GM19023 (cell line): ENCODE measurements around the gene PRRT1.
"Not testable (repeated sequence)": the region's sequence is repeated elsewhere in the genome, so short reads cannot be mapped to it uniquely, and the experiment has no call there.

ENCODE experiments used
- ATAC-seq: cut with Tn5 transposase; IDR thresholded peaks from one replicate; pipeline ENCODE4 v1.9.1; 2021; ENCODE audit warnings: mild to moderate bottlenecking, moderate library complexity; ENCODE audit not compliant: unreplicated experiment

PRRT1 gene

GRCh38 chr6:32188381-32189068 is 36.8 kb upstream of the PRRT1 start:
- no peak for ATAC-seq

DNA sequence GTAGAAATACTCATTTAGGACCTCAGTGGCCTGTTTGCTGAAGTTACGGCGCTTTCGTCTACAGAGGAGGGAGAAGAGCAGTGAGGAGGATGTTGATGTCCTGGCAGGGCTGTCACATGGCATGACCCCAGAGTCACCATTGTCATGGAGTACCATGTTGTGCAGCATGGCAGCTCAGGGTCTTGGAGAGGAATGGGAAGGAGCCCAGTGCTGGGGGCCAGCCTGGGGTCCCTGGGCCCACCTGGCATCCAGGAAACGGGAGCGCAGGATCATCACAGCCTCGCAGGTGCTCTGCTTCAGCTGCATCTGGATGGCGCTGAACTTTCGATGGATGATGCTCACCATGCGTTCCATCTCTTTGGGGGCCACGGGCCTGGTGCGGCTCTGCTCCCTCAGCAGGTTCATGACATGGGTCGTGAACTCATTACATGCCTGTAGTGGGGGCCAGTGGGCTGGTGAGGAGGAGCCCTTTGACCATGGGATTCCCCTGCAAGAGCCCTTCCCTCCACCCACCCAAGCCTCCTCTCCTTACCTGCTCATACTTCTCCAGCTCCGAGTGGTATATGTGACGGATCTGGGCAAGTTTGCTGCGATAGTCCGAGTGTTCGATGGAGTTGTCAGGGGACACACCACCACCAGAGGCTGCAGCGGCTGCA is 36.1 kb upstream of the PRRT1 start:
- ATAC-seq, result not testable (repeated sequence)

DNA sequence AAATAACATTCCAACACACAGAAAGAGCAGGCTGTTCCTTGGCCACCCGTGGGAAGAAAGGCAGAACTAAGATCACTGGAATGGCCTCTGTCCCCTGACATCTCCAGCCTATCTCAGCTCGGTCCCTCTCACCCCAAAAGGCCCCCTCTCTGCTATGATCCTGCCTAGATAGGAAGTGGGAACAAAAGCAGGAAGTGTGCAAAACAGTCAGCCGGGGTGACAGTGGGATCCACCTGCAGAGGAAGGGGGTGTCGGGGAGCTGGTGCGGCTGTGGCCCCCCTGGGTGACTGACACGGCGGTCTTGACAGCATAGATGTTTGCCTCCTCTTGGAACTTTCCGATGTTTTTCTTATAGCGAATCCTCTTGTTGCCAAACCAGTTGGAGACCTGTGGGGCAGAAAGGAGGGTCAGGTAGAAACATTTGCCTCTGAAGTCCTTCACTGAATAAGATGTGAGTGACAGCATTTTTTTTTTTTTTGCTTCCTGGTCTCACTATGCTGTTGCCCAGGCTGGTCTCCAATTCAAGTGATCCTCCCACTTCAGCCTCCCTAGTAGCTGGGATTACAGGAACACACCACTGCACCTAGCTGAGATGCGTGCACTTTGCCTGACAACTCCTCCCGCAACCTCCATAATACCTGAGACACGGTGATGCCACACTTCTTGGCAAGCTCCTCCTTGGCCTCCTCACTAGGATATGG is 35.4 kb upstream of the PRRT1 start:
- ATAC-seq, result no peak

DNA sequence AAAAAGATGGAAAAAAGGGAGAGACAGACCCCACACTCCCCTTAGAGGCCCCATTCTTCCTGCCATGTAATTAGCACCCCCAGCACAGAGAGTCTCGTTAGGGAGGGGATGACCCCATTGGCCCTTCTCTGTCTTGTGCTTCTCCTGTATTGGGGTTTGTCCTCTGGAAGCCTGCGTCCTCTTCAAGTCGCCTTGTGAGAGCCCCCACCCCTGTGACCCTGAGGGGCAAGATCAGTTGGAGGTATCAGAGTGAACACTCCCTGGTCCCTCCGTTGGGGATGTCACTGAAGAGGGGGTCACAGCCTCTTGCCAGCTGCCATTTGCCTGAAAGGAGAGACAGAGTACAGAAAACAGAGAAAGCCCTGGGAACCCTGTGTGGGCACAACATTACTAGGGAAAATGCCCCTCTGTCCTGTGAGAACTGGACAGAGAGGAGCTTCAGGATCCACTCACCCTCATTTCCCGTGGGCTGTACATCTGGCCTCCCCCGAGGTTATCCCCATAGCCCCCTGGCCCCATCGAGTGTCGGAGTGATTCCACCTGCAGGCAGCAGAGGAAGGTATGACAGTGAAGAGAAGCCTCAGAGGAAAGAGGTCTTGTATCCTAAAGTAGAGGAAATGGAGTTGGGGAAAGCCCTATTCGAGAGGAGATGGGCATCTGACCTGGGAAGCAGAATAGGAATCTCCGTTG is 34.6 kb upstream of the PRRT1 start:
- not testable (repeated sequence) for ATAC-seq

DNA sequence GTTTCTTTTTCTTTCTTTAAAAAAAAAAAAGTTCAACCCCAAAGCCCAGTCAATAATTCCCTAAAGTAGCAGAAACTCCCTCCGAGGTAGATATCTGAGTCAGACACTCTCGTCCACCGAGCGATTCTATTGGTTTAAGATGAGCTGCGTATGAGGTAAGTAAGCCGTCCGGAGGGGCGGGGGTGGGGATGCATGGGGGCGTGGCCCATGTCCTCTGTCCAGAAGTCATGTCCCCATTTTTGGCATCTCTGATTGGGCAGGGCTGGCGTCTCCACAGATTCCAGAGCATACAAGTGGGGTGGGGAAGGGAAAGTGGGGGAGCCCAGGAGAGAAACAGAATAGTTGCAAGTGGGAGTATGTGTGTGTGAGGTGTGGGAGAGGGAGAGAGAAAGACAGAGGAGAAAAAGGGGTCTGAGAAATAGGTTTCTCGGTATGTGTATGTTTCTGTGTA is 34.0 kb upstream of the PRRT1 start:
- ATAC-seq, result not testable (repeated sequence)

GRCh38 chr6:32184084-32184640 is 32.4 kb upstream of the PRRT1 start, which contains the start of gene AGER:
TSS of gene AGER (minus strand) at chr6:32184253. CDS start at chr6:32184222, 31 bp downstream.
- no peak for ATAC-seq

- no peak for ATAC-seq
Measured at GRCh38 chr6:32183483-32184083, 31.8 kb upstream of the PRRT1 start.

DNA sequence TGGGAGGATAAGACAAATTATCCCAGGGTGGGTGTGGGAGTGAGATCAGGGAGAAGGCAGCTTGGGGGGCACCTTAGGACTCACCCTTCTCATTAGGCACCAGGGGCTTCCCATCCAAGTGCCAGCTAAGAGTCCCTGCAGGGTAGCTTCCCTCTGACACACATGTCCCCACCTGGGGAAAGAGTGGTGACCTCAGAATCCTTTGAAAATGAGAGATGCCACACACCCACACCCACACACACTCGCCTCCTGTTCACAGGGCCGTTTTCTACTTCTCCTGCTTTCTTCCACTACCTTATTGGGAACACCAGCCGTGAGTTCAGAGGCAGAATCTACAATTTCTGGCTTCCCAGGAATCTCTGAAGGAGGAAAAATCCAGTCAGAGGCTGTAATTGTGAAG is 31.3 kb upstream of the PRRT1 start:
- no peak for ATAC-seq

- ATAC-seq, result no peak
Measured at GRCh38 chr6:32182555-32182981, 30.8 kb upstream of the PRRT1 start.

- no peak for ATAC-seq
Measured at GRCh38 chr6:32181915-32182529, 30.3 kb upstream of the PRRT1 start.

GRCh38 chr6:32181148-32181702 is 29.5 kb upstream of the PRRT1 start:
- ATAC-seq, result no peak

- ATAC-seq, result no peak
Measured at GRCh38 chr6:32179766-32180405, 28.1 kb upstream of the PRRT1 start.

DNA sequence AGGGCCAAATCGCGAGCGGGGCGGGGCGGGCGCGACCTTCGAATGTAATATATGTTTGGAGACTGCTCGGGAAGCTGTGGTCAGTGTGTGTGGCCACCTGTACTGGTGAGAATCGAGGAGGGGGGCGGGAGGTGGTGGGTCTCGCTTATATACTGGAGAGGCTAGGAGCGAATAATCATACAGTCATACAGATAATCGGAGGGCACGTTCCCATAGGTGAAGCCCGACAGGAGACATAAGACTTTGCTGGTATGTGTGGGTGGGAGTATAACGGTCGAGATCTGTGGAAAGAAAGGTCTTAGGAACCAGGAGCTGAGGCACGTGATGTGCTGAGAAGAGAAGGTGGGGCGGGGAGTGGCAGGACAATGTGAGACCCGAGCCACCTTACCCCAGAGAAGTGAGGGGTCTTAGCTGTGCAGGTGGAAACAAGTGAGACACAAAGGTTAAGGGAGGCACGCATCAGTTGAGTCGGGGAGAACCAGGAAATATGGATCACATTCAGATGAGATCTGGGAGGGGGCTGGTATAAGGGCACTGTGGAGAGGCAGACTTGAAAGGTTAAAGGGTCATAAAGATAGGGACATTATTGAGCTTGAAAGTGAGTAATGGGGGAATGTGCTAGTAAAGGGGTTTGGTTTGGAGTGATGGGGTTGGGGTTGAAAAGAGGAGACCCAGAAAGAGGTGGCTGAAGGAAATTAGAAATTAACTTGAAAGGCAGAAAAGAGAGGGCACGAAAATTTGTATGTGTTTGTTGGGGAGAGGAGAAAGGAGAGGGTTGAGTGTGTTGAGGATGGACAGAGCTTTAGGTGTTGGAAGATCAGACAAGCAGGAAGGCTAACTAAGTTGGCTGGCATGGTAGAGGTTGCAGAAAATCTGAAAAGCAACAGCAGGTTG is 27.1 kb upstream of the PRRT1 start:
- no peak for ATAC-seq

DNA sequence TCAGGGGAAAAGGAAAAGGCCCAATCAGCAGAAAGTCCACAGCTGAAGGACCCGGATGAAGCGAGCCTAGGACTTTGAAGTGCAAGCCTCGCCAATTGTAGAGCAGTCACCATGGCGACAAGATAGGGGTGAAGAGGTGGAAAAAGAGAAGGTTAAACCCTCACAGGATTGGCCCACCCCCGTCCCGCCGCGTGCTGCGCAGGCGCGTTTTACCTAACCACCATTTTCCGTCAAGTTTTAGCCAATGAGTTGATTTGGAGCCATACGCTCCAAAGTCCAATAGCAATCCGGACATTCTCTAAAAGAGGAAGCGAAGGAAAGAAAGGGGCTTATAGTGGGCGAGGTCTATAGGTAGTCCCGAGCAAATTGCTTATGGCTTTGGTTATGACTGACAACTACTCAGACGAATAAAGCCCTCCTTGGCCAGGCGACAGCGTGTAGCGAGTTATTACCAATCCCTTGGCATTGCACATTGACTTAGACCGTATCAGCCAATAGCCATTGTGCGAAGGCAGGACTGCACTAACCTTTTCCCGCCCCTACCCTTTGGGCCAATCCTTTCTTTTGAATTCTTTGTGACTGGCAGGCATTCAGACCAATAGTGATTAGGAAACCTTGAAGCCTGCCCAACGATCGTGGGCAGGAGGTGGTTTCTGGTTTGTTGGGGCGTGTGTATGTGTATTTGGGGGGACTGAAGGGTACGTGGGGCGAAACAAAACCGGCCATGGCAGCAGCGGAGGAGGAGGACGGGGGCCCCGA is 26.2 kb upstream of the PRRT1 start, which contains the start of gene RNF5:
RNF5 (plus strand) TSS at position 618 of the 759 bp plus-strand sequence; CDS start at position 725, 107 bp downstream.
- ATAC-seq, result peak; percentile 81

DNA sequence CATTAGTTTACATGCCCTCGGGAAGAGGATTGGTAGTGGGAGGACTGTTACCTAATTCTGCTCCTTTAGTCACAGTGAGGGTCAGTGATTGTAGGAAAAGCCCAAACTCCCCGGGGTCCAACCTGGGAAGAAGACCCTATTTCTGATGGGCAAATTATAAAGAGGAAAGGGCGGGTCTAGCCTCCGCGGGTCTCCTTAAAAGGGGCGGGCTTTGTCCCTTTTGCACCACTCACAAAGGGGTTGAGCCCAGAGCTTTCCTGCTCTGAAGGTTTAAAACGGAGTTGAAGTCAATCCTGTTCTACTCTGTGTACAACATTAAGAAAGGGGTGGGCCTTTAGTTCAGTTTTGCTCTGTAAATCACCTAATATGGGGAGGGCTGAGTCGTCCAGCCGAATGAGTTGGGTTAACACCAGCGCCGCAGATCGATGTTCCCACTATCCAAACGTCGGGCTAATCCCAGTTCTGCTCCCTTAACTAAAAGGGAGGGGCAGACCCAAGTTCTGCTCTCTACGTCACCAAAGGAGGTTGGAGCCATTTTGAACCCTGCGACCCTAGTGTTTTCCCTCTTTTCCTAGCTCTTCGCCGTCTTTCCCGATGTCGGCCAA is 25.5 kb upstream of the PRRT1 start:
- ATAC-seq, result no peak

GRCh38 chr6:32176476-32177182 is 24.9 kb upstream of the PRRT1 start:
- no peak for ATAC-seq
